GM23248 (cell line): ENCODE results near the gene BAHCC1.
"Not testable (repeated sequence)": the region's sequence is repeated elsewhere in the genome, so short reads cannot be mapped to it uniquely, and the experiment has no call there.

Source experiments
- EZH2 ChIP-seq: fragments of 200-600 bp; sonication (generic); IDR thresholded peaks from 2 replicates; pipeline ENCODE4 v1.6.1; 2018; ENCODE audit warnings: antibody characterized with exemption, mild to moderate bottlenecking; ENCODE audit not compliant: insufficient read depth, poor library complexity, severe bottlenecking
- EZH2phosphoT487 ChIP-seq: fragments of 200-600 bp; sonication (generic); IDR thresholded peaks from 2 replicates; pipeline ENCODE4 v1.6.1; 2018; ENCODE audit warnings: antibody characterized with exemption, moderate library complexity, mild to moderate bottlenecking, low read depth; ENCODE audit not compliant: insufficient read depth

DNA sequence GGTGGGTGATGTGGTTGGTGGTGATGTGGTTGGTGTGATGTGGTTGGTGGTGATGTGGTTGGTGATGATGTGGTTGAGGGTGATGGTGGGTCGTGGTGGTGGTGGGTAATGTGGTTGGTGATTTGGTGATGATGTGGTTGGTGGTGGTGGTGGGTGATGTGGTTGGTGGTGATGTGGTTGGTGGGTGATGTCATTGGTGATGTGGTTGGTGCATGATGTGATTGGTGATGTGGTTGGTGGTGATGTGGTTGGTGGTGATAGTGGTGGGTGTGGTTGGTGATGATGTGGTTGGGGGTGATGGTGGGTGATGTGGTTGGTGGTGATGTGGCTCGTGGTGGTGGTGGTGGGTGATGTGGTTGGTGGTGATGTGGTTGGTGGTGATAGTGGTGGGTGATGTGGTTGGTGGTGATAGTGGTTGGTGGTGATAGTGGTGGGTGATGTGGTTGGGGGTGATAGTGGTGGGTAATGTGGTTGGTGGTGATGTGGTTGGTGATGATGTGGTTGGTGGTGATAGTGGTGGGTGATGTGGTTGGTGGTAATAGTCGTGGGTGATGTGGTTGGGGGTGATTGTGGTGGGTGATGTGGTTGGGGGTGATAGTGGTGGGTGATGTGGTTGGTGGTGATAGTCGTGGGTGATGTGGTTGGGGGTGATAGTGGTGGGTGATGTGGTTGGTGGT is 30.6 kb downstream of the BAHCC1 start:
- TF ChIP-seq EZH2, EZH2phosphoT487: not testable (repeated sequence)
